Stimulated activated CD4-positive, alpha-beta T cell treated with anti-CD3 and anti-CD28 coated beads, Interleukin-15, amount 100 ng/mL, for 48 hours (primary cell): ENCODE results near the gene NAAA.
"Not testable (repeated sequence)": the region's sequence is repeated elsewhere in the genome, so short reads cannot be mapped to it uniquely, and the experiment has no call there.

Source experiments
- DNase-seq, 2 donors: peaks; one replicate each; pipeline ENCODE4 v3.0.0-alpha.2; 2020; ENCODE audit warnings: low read depth in 2 of 2

NAAA gene

GRCh38 chr4:75919920-75920319 lies 20.9 kb downstream of the NAAA start:
- DNase-seq = no peak

GRCh38 chr4:75916091-75916661 lies 24.6 kb downstream of the NAAA start:
- DNase-seq = no peak

- DNase-seq = no peak
Observed at GRCh38 chr4:75912968-75913367, 27.8 kb downstream of the NAAA start.

GRCh38 chr4:75910831-75911230 lies 30.0 kb downstream of the NAAA start:
- not testable (repeated sequence) for DNase-seq

GRCh38 chr4:75909405-75909804 lies 31.4 kb downstream of the NAAA start:
- DNase-seq = no peak

GRCh38 chr4:75908555-75908954 lies 32.3 kb downstream of the NAAA start:
- no peak for DNase-seq

- DNase-seq = no peak
Observed at GRCh38 chr4:75907966-75908365, 32.8 kb downstream of the NAAA start.

- DNase-seq = no peak
Observed at GRCh38 chr4:75904076-75904475, 36.7 kb downstream of the NAAA start.

GRCh38 chr4:75902352-75902751 lies 38.5 kb downstream of the NAAA start, which contains the start of gene PPEF2:
PPEF2 (minus strand) TSS chr4:75902452; CDS start chr4:75896325, 6,127 bp downstream.
- no peak for DNase-seq

- DNase-seq = no peak
Observed at GRCh38 chr4:75898536-75898935, 42.3 kb downstream of the NAAA start.

- DNase-seq = peak in 1 of 2 donors; percentile 3
Observed at GRCh38 chr4:75895744-75896314, 45.0 kb downstream of the NAAA start.

- DNase-seq = no peak
Observed at GRCh38 chr4:75892508-75892907, 48.3 kb downstream of the NAAA start.

- DNase-seq = no peak
Observed at GRCh38 chr4:75891611-75892010, 49.2 kb downstream of the NAAA start.

- no peak for DNase-seq
Observed at GRCh38 chr4:75889537-75890199, 51.1 kb downstream of the NAAA start.

- DNase-seq = no peak
Observed at GRCh38 chr4:75886104-75886503, 54.7 kb downstream of the NAAA start.

- DNase-seq = no peak
Observed at GRCh38 chr4:75881476-75881875, 59.3 kb downstream of the NAAA start.

GRCh38 chr4:75880278-75880677 lies 60.5 kb downstream of the NAAA start:
- no peak for DNase-seq

- DNase-seq = no peak
Observed at GRCh38 chr4:75878246-75878756, 62.5 kb downstream of the NAAA start.

GRCh38 chr4:75876218-75876617 lies 64.6 kb downstream of the NAAA start:
- DNase-seq = no peak

- no peak for DNase-seq
Observed at GRCh38 chr4:75869100-75869499, 71.7 kb downstream of the NAAA start.

GRCh38 chr4:75867130-75867529 lies 73.7 kb downstream of the NAAA start:
- no peak for DNase-seq
